ENCODE results near the gene RCOR2.
"Not testable (repeated sequence)": the region's sequence is repeated elsewhere in the genome, so short reads cannot be mapped to it uniquely, and the experiment has no call there.

- not testable (repeated sequence) for TF ChIP-seq CTCF (IDR thresholded peaks at IDR 0.05); USF2 (CRISPR knock-in tag; IDR thresholded peaks at IDR 0.05); MAX (CRISPR knock-in tag; IDR thresholded peaks at IDR 0.05); HMGXB4 (CRISPR knock-in tag; IDR thresholded peaks at IDR 0.05); TCF7 (CRISPR knock-in tag; IDR thresholded peaks at IDR 0.05; ENCODE audit: low read depth); FOXP1 (CRISPR knock-in tag; IDR thresholded peaks at IDR 0.05; ENCODE audit: borderline replicate concordance)
Measured at GRCh38 chr11:63863620-63864019, 53.3 kb downstream of the RCOR2 start.
